HG02571 (cell line): ENCODE data around the gene CDCA3.
"Not testable (repeated sequence)": the region's sequence is repeated elsewhere in the genome, so short reads cannot be mapped to it uniquely, and the experiment has no call there.

Source experiments
- ATAC-seq: cut with Tn5 transposase; IDR thresholded peaks from one replicate; pipeline ENCODE4 v1.9.1; 2021; ENCODE audit warnings: mild to moderate bottlenecking, moderate library complexity; ENCODE audit not compliant: unreplicated experiment

The CDCA3 gene

GRCh38 chr12:6873094-6874014, 22.3 kb upstream of the CDCA3 start, which contains the start of gene SPSB2:
TSS of gene SPSB2 (minus strand) at chr12:6873303. CDS start at chr12:6872901, 402 bp downstream.
- ATAC-seq = peak; percentile 67

- peak; percentile 25 for ATAC-seq
Observed at GRCh38 chr12:6872073-6873048, 21.3 kb upstream of the CDCA3 start.

GRCh38 chr12:6871052-6871957, 20.2 kb upstream of the CDCA3 start:
- no peak for ATAC-seq

GRCh38 chr12:6870304-6870703, 19.2 kb upstream of the CDCA3 start:
- not testable (repeated sequence) for ATAC-seq

- ATAC-seq = no peak
Observed at GRCh38 chr12:6869049-6870021, 18.2 kb upstream of the CDCA3 start.

- ATAC-seq = no peak
Observed at GRCh38 chr12:6868211-6869048, 17.3 kb upstream of the CDCA3 start.

- ATAC-seq = peak; percentile 61
Observed at GRCh38 chr12:6867413-6868210, 16.5 kb upstream of the CDCA3 start, which contains the start of gene TPI1. TSS of gene TPI1 (plus strand) at chr12:6867531. CDS start at chr12:6867567, 36 bp downstream.

GRCh38 chr12:6866920-6867412, 15.9 kb upstream of the CDCA3 start:
- ATAC-seq = peak; percentile 13

GRCh38 chr12:6866163-6866919, 15.3 kb upstream of the CDCA3 start:
- no peak for ATAC-seq

GRCh38 chr12:6865307-6865706, 14.2 kb upstream of the CDCA3 start:
- not testable (repeated sequence) for ATAC-seq

GRCh38 chr12:6863586-6864321, 12.7 kb upstream of the CDCA3 start:
- no peak for ATAC-seq

GRCh38 chr12:6863033-6863432, 11.9 kb upstream of the CDCA3 start:
- no peak for ATAC-seq

- ATAC-seq = no peak
Observed at GRCh38 chr12:6861391-6861790, 10.3 kb upstream of the CDCA3 start.

GRCh38 chr12:6860942-6861341, 9.9 kb upstream of the CDCA3 start:
- no peak for ATAC-seq

- no peak for ATAC-seq
Observed at GRCh38 chr12:6860116-6860515, 9.0 kb upstream of the CDCA3 start.

GRCh38 chr12:6858799-6859198, 7.7 kb upstream of the CDCA3 start:
- ATAC-seq = no peak
